Fibroblast of villous mesenchyme (primary cell): ENCODE results near the gene DAP3. TPM values are rescaled to one million over a fixed set of nuclear protein-coding genes. Genes with fewer than 3 reads are reported as not detected.
A peak's percentile ranks its signal among the peaks of the same experiment; 100 is the strongest.

ENCODE experiments used
- DNase-seq: peaks from one replicate; pipeline ENCODE4 v3.0.0-alpha.2; 2010; ENCODE audit warnings: low read depth
- H3K4me3 ChIP-seq: 2 replicates; pipeline ENCODE4 v1.5.1; 2011; ENCODE audit warnings: low read depth, mild to moderate bottlenecking, low read length
- CTCF ChIP-seq: IDR thresholded peaks from 2 replicates; pipeline ENCODE4 v1.5.1; 2012; ENCODE audit warnings: low read depth, mild to moderate bottlenecking, low read length; ENCODE audit not compliant: insufficient read depth
- total RNA-seq: library from RNA; depleted of rRNA; stranded (reverse); fragments of >200 nt; gene quantifications from 2 replicates; pipeline ENCODE4 v1.2.3, GENCODE V29; 2012

Gene DAP3
- total RNA-seq, 1 donor: 87.2 TPM

GRCh38 chr1:155776414-155776813 lies 87.5 kb downstream of the DAP3 start:
- TF ChIP-seq CTCF: no peak
- no peak overlapping the region for H3K4me3 ChIP-seq
- peak; percentile 27 for DNase-seq

- DNase-seq: no peak
- TF ChIP-seq CTCF: no peak
- H3K4me3 ChIP-seq: no peak overlapping the region
Observed at GRCh38 chr1:155777582-155777981, 88.7 kb downstream of the DAP3 start.

Other genes with a start within 250 kb of the DAP3 start
- gene ASH1L, start 126.3 kb upstream of the DAP3 start, total RNA-seq: 34.1 and 43.2 TPM in 2 replicates
- gene MSTO1, start 78.9 kb upstream of the DAP3 start, total RNA-seq: 24.6 and 25.1 TPM in 2 replicates
- 54.1 and 55.7 TPM in 2 replicates for gene YY1AP1, start 317 bp upstream of the DAP3 start, total RNA-seq
- gene GON4L, start 168.1 kb downstream of the DAP3 start, total RNA-seq: 35.8 and 42.7 TPM in 2 replicates
- 27.4 and 47.5 TPM in 2 replicates for gene SYT11, start 170.5 kb downstream of the DAP3 start, total RNA-seq
- gene RIT1, start 222.3 kb downstream of the DAP3 start, total RNA-seq: 44.5 and 54.8 TPM in 2 replicates
- gene KHDC4, start 245.3 kb downstream of the DAP3 start, total RNA-seq: 23.8 and 42.7 TPM in 2 replicates